HG02571 (cell line): ENCODE results near the gene ASPG.
"Not testable (repeated sequence)": the region's sequence is repeated elsewhere in the genome, so short reads cannot be mapped to it uniquely, and the experiment has no call there.

Source experiments
- ATAC-seq: cut with Tn5 transposase; IDR thresholded peaks from one replicate; pipeline ENCODE4 v1.9.1; 2021; ENCODE audit warnings: mild to moderate bottlenecking, moderate library complexity; ENCODE audit not compliant: unreplicated experiment

The ASPG gene

DNA sequence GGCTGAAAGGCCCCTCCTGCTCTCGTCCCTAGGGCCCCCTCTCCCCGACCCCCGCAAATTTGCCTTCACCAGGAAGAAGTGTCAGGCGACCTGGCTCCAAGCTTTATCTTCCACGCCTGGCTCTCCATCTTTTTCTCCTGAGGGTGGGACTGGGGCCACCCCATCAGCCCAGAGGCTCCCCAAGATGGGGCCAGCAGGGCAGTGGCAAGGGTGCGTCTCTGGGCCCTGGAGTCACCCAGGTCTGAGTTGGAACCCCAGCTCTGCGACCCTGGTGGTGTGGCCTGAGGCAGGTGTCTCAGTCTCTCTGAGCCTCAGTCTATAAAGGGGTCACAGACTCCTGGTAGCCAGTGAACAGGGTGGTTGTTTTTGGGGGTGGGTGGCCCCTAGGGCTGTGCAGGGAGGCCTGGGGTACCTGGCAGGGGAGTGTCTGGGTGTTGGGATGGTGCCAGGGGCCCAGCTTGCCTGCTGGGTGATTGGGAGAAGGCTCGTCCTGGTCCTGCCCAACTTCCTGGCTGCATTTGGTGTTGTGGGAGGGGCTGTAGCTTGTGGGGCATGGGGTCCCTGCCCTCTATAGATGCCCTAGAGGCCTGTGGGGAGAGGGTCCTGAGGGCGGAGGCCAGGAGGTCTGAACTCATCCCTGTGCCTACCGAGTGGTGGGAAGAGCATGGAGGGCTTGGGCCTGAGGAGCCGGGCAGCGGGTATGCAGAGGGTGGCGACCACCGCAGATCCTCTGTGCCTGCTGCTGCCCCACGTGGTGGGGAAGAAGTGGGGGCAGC, 60.5 kb downstream of the ASPG start:
- no peak for ATAC-seq

DNA sequence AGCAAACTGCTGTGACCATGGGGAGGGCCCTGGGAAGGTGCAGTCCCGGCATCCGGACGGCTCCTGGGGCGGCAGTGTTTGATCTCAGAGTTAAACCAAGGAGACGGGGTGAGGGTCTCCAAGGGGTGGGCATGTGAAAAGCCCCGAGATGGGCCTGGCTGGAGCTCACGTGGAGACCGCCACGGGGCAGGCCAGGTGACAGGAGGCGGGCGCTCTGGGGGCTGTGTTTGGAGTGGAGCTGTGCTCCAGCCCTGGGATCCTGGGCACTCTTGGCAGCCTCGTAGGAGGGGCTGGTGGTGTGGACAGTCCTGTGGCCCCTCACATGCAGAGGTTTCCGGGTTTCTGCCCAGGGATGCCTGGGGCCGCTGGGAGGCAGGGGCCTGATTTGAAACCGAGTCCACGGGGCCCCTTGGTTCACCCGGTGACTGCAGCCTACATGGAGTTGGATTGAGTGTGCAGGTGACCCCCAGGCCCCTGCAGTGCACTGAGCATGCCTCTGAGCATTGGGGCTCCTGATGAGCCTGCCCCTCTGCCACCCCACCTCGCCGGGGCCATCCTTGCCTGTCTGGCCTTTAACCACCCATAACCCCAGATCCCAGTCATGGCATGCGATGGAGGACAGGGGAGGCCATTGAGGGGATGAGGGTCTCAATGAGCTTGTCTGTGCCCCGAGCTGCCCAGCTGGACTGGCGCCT, 61.3 kb downstream of the ASPG start:
- ATAC-seq, result no peak

DNA sequence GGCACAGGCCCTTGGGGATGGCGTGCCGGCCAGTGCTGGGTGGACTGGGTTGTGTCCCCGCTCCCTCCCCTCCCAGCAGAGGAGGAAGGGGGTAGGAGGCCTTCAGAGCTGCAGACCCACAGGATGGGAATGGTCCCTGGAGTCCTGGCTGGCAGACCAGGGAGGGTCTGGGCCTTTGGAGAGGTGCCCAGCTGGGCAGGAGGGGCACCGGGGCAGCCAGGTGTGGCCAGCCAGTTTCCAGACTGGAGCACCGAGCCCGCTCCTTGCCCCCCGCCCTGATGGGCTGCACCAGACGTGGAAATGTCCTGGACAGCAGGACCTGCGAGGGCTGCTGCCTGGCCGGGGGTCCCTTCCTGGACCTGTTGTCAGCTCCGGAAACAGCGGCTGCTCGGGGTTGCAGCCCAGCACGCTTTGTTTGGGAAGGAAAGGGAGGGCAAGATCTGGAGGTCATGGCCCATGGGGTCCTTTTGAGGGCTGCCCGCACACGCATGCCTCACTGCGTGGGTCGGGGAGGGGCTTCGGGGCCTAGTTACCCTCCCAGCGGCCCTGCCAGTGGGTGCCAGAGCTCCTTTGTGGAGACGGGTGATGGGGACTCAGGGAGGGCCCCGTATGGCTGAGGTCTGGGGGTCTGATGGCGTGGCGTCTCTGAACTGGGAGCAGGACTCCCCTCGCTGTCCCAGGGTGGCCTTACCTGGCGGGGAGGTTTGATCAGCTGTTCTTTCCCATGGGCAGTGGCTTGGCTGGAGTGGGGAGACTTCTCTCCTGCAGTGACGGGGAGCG, 62.0 kb downstream of the ASPG start:
- no peak for ATAC-seq

DNA sequence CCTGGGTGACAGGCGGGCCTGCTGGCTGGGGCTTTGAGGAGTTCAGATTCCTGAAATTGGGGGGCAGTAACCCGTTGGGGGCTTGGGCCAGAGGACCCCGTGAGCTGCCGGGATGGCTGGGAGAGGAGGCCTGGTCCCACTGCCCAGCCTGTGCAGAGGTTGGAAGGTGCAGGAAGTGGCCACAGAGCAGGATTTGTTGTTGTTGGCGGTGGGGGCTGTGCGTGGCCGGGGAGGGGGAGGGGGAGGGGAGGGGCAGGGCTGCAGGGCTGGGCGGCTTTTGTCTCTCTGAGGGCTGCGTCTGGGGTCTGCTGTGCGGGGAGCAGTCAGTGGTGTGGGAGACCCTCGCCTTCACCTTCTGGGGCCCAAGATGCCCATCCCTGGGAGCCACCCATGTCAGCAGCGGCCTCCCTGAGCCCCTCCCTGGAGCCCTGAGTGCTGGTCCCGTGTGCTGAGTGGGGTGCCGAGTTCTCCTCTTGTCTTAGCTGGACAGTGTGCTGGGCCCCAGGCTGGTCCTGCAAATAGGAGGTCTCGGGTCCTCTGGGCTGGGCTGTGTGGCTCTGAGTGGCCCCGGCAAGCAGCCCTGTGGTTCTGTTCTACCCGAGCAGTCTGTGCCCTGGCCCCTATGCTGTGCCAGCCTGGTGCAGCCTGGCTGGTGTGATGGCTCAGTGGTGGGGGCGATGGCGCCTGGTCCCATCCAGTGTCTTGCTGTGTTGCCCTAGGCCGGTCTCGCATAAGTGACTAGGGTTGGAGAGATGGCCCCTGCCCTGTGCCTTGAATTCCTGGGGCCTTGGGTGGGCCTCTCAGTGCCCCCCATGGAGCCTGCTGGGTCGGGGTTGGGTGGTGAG, 63.2 kb downstream of the ASPG start:
- no peak for ATAC-seq

DNA sequence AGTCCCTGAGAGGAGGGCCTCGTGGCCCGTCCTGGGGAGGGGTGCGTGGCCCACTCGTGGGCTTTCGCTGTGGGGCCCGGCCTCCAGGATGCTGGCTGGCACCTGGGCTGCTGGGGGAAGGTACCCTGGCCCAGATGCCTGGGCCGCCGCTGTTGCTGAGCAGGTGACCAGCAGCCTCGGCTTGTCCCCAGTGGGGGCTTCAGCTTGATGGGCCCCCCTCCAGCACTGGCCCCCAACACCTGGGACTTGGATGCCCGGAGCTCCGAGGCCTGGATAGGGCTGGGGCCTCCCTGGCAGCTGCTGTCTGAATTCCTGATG, 63.7 kb downstream of the ASPG start:
- no peak for ATAC-seq

DNA sequence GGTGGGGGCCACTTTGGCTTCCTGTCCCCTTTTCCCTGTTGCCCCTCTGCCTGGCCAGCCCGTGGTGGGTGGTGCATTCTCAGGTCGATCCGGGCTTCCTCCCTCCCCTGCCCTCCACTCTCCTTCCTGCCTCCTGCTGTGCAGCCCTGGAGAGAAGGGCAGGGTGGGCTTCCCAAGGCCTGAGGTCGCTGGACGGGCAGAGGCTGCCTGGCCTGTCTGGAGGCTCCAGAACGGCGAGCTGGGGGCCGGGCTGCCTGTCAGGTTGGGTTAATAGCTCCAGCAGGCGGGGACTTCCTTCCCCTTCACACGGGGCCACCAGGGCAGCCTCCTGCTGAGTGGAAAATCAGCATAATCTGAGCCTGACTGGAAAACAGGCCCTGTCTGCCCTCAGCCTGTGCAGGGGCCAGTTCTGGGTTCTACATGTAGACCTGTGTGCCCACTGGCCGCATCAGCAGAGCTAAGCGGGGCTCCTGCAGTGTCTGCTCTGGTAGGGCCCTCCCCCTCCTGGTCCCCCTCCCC, 64.2 kb downstream of the ASPG start:
- no peak for ATAC-seq

DNA sequence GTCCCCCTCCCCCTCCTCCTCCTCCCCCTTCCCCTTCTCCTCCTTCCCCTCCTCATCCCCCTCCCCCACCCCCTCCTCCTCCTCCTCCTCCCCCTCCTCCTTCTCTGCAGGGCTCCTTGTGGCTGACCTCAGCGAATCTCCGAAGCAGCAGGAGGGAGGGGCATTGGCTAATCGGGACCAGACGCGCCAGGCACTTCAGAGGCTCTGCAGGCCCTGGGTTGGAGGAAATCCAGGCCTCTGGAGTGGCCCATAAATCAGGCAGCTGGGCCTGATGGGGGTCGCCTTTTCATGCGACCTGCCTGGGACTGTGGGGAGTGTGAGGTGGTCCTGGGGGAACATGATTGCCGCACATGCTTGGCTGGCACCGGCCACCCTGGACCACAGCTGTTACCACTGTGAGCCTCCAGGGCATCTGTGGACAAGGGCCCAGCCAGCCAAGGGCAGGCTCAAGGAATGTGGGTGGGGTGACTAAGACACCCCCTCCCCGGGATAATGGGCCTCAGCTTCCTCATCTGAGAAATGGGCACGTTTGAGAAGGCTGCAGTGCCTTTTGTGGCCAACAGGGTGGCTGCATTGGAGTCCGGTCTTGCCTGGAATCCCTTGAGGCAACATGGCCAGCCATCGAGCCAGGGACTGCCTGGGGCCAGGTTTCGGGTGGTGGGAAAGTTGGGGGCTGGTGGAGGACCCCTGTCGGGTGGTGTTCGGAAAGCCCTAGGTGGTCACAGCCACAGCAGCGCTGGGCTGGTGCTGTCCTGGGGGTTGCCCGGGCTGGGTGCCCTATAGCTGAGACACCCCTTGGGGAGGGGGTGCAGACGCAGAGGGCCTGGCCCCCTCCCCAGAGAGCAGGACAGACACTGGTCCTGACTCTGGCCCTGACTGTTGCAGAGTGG, 64.9 kb downstream of the ASPG start:
- no peak for ATAC-seq

DNA sequence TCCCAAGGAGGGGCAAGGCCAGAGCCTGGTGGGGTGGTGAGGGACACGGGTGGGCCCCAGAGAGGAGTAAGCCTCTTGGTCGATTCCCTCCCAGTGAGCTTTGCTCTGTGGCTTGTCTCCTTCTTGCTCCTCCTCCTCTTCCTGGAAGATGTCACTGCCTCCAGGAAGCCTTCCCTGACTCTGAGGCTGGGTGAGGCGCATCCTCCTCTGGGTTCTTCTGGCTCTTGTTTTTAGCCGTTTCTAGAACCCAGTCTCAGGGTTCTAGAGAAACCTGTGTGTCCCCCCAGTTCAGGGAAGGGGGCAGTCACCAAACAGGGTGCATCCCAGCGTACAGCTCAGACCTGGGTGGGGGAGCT, 65.5 kb downstream of the ASPG start:
- ATAC-seq, result no peak

DNA sequence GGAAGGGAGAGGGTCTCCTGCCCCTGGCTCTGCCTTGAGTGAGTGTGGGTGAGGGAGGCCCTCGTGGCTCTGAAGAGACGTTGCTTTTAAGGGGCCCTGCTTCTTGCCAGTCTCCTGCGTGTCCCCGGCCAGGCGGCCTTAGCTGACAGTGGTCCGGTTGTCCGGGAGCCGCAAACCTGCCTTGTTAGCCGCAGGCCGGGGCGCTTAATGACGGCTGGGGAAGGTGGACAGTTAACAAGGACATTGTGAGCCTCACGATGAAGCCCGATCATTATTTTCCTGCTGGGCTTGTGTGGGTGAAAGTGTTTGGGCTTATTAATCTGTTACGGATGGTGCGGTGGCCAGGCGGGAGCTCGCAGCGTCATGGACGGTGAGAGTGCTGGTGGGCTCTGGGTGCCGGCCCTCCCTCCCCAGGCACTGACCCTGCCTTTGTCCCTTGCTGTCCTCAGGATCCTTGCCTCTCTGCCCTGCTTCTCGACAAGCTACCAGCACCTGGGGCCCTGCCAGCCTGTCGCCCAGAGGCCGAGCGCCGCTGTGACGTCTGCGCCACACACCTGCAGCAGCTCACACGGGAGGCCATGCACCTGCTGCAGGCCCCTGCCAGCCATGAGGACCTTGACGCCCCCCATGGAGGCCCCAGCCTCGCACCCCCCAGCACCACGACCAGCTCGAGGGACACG, 66.2 kb downstream of the ASPG start:
- no peak for ATAC-seq

DNA sequence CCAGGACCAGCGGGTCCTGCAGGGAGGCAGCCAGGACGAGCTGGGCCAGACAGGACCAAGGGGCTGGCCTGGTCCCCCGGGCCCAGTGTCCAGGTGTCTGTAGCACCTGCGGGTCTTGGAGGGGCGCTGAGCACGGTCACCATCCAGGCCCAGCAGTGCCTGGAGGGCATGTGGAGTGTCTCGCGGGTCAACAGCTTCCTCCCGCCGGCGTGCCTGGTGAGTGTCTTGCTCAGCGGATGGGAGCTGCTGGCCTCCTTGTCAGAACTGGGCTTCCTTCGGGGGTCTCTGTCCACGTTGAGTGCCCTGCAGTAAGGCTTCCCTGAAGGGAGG, 66.7 kb downstream of the ASPG start:
- no peak for ATAC-seq

DNA sequence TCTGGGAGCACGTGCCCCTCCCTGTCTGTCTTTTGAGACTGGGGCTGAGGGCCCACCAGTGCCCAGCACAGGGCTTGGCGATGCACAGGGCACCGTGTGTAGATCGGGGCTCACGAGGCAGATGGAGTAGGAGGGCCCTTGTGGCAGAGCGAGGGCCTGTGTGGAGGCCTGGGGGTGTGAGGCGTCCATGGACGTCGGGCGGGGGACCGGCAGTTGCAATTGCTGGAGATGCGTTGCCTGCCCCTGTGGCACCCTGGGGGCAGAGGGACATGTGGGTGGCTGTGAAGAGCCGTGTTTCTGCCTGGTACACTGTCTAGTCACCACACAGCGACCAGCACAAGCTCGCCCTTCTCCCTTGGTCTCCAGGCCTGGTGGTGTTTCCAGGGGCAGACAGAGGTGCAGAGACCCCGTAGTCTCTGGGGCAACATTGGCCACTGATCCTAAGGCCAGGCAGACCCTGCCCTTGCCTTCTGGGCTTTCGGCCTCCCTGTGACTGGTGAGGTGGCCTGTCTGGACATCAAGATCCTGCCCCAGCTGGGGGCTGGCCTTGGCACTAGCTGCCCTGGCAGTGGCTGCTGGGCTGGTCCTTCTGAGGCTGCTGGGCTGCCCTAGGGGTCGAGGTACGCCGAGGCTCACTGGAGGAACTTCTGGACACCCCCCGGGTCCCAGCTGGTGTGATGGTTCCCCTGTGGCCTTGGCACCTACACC, 67.3 kb downstream of the ASPG start:
- ATAC-seq, result no peak

DNA sequence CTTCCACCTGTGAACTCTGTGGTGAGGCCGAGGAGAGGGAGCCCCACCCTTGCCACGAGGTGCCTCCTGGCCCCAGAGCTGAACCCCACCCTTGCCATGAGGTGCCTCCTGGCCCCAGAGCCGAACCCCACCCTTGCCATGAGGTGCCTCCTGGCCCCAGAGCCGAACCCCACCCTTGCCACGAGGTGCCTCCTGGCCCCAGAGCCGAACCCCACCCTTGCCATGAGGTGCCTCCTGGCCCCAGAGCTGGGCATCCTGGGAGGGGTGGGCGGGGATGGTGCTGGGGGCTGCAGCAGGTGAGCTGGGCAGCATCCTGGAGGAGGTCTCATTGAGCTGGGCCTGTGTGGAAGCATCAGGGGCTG, 67.9 kb downstream of the ASPG start:
- not testable (repeated sequence) for ATAC-seq

DNA sequence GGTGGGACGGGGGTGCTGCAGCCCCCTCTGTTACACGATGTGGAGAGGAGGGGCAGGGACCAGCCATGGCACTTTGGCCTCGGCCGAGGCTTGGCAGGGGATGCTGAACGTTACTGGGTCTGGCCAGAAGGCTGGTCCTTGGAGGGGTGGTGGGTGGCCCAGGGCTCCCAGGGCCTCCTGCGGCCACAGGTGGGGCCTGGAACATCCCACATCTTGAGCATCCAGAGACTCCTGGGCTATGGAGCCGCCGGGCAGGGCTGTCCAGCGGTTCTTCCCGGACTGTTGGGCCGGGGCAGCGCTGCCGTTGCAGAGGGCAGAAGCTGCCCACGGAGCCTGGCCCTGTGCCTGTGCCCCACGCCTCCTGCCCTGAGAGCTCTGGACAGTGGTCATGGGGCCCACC, 68.7 kb downstream of the ASPG start:
- ATAC-seq, result no peak

DNA sequence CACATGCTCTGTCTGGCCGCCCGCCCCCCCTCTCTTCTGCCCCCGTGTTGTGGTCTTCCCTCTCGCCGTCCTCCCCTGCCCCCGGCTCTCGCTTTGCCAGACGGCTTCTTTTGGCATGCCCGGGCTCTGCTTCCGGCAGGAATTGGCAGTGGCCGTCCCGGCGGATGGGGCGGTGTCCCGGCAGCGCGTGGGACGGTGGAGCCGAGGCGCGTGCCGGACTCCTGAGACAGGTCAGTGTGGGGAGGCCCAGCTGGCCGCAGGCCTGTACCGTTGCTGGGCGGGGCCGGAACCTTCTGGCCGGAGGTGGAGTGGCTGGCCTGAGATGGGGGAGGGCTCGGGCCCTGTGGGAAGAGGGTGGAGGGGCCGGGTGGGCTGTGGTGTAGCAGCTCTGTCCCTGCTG, 70.0 kb downstream of the ASPG start:
- no peak for ATAC-seq

DNA sequence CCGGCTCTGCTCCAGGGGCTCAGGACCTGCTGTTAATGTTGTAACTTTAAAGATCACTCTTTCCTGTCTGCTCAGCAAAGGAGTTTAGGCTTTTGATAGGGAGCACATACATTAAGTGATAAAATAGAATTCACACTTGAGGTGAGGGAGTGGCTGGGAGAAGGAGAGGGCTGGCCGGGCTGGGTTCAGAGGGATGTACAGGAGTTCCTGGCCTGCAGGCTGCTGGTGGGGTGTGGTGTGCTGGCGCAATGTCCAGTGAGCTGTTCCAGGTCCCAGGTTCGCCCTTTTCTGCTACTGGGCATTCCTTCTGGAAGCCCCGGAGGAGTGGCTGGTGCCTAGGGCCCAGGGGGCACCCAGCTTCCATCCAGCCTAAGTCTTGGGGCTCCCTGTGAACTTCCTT, 70.6 kb downstream of the ASPG start:
- ATAC-seq, result no peak

DNA sequence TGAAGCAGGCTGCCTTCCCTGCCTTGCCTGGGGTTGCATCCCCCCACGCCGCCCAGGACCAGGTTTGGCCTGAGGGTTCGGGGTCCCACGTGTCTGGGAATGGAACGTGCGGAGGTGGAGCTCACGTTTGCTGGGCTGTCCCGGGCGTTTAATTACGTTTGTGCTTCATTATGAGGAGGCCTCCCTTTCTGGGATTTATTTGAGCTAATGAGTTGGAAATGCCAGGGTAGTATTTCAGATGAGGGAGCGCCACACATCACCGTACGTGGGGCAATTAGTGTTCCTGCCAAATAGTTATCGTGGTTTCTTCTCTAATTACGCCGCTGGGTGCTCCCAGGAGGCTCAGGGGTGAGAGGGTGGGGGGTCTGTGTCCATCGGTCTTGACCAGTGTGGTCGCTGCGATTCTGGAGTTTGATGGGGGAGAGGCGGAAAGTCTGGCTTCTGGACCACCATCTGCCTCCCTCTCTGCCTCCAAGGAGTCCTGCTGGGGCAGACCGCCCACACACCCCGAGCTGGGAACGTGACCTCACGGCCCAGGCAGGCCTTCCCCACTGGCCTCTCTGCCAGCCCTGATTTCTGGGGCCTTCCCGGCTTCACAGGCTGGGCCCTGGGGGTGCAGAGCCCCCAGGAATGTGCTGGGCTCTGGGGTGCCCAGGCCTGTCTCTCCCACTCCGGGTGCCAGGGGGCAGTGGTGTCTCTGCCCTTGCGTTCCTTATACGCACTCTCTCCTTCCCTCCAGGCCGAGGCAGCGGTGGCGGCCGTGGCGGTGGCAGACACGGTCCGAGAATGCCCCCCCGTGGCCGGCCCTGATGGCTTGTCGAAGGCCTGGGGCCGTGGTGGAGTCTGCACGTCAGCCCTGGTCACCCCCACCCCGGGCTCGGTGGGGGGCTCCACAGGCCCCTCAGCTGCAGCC, 71.8 kb downstream of the ASPG start:
- ATAC-seq, result no peak

DNA sequence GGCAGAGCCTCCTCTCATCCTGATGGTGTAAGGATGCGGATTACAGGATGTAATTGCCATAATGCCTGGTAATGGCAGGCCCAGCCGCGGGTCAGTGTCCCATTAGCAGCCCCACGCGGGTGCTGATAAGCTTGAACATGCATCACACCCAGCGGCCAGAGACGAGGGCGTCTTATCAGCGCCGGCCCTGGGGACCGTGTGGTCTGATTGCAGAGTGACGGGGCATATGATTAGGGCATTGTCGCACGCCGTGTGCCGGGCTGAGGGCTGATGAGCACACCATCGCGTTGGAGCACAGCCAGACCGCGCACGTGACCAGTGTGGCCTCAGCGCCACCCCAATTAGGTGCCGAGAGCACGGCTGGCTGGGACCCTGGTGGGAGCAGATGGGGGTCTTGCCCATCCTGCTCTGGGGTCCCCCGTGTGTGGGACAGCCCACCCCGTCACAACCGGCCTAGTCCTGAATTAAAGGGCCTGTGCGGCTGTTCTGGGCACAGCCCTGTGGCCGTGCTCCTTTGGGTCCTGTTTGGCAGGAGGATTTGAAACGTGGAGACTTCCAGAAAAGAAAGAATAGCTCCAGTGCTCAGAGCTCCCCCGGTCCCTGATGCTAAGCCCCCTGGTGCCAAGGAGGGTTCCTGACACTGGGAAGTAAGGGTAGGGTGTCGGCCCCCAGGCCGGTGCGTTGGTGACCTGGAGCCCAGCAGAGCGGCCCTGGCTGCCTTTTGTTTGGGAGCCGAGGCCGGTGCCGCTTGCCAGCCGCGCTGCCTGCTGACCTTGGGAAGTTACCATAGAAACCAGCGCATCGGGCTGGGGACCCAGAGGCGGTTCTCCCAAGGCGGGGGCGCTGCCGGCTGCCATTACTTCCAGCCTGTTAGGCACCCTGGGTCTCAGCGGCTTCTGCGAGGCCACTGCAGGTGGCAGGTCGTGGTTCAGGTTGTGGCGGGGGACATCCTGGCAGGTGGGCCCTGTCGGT, 73.6 kb downstream of the ASPG start:
- ATAC-seq, result no peak
